ENCODE results near the gene FOCAD. TPM values are rescaled to one million over a fixed set of nuclear protein-coding genes. Genes with fewer than 3 reads are reported as not detected.

Gene FOCAD
- total and polyA plus RNA-seq, 10 of the 15 experiments (the other 5 are each of a cell fraction or from before 2014, with no cell fraction given) = 13.7 to 93.0 (median 41.8) TPM

- TF ChIP-seq TCF7 (IDR thresholded peaks at IDR 0.05; ENCODE audit: borderline replicate concordance) (no peak), SRF (IDR thresholded peaks at IDR 0.05; ENCODE audit: low read depth in 2 of 2, low read length in 2 of 2) (no peak), REST (IDR thresholded peaks at IDR 0.05; ENCODE audit: low read depth, low read length) (no peak), TAF1 (IDR thresholded peaks at IDR 0.05; ENCODE audit: borderline replicate concordance, low read depth, low read length) (no peak)
These were observed 48.1 kb downstream of the FOCAD start (continued) for GRCh38 chr9:20732118-20732517.

GRCh38 chr9:20734275-20734674 lies 50.2 kb downstream of the FOCAD start:
- intact Hi-C loops (cut with micrococcal nuclease; ENCODE audit: unreplicated experiment) (loop anchor here (5.0 kb wide), 1 partner anchor 112 kb away; the partner anchor contains the start of gene MLLT3), in situ Hi-C loops (cut with MboI) (no loop called here)
- Histone ChIP-seq H3K27ac (ENCODE audit: control insufficient read depth, insufficient read depth) (no peak overlapping the region), H2AFZ (ENCODE audit: control insufficient read depth, low read depth, low read length) (no peak overlapping the region), H3K36me3 (ENCODE audit: control insufficient read depth in 2 of 2, insufficient read depth in 2 of 2, low read length in 1 of 2) (no peaks in the 10 kb centered on the region; a peak in 1 of 4 replicates), H3K9me3 (replicated peaks; ENCODE audit: control insufficient read depth, insufficient read depth, low read length) (no peaks in the 10 kb centered on the region), H3K9ac (ENCODE audit: control insufficient read depth, insufficient read depth, low read length) (no peak overlapping the region), H3K4me3 (no peak overlapping the region), H3K79me2 (ENCODE audit: control insufficient read depth, insufficient read depth, low read length) (no peaks in the 10 kb centered on the region; the same call in 1 of the 2 replicates), H3K27me3 (replicated peaks in 1 of 2; ENCODE audit: control insufficient read depth in 2 of 2, insufficient read depth in 2 of 2, low read length in 1 of 2) (no peaks in the 10 kb centered on the region), H3K4me1 (ENCODE audit: control insufficient read depth, insufficient read depth, low read length) (no peaks in the 10 kb centered on the region), H4K20me1 (ENCODE audit: control insufficient read depth, insufficient read depth) (no peaks in the 10 kb centered on the region), H3K4me2 (ENCODE audit: control insufficient read depth, insufficient read depth) (no peak overlapping the region)
- BruUV-seq (replicated peaks) = no TSS peak
- DNase-seq (ENCODE audit: low read depth, low spot score) = no peak
- FAIRE-seq = no peak
- CTCF ChIA-PET = no interaction called here
- POLR2A ChIA-PET = interaction anchor here (0.6 kb wide), 1 partner anchor 112 kb away, joined by 3 read pairs; no protein-coding TSS in a partner anchor
- WGBS (ENCODE audit: insufficient coverage, insufficient replicate concordance, low lambda C conversion rate, missing lambda C conversion rate) = 97% methylated on average over 1 of the region's 1 CpG
- no peak for ATAC-seq
- SMC1A ChIA-PET (ENCODE audit: uncharacterized antibody, unreplicated experiment) = interaction anchor here (1.0 to 1.3 kb wide), 2 partner anchors 70 to 88 kb away, joined by 3 read pairs; no protein-coding TSS in a partner anchor
- RAD21 ChIA-PET (ENCODE audit: unreplicated experiment) = interaction anchor here (0.8 kb wide), 1 partner anchor 110 kb away, joined by 3 read pairs; no protein-coding TSS in a partner anchor
- TF ChIP-seq FOXK2 (IDR thresholded peaks at IDR 0.05) (no peak), RCOR1 (conservative IDR thresholded peaks at IDR 0.05; ENCODE audit: low read depth, low read length) (no peak), E2F4 (IDR thresholded peaks at IDR 0.05; ENCODE audit: low read depth, low read length) (no peak), HDAC6 (IDR thresholded peaks at IDR 0.05; ENCODE audit: unreplicated experiment) (no peak), SKIL (IDR thresholded peaks at IDR 0.05; ENCODE audit: low read depth, poor library complexity, severe bottlenecking) (no peak), EP300 (IDR thresholded peaks at IDR 0.05; ENCODE audit: borderline replicate concordance in 1 of 2, control insufficient read depth in 1 of 2, low read depth in 2 of 2, low read length in 2 of 2) (no peak), RB1 (IDR thresholded peaks at IDR 0.05; ENCODE audit: borderline replicate concordance) (no peak), CHD1 (IDR thresholded peaks at IDR 0.05; ENCODE audit: low read depth, low read length) (no peak), MTA2 (IDR thresholded peaks at IDR 0.05; ENCODE audit: low read depth) (no peak), MEF2A (IDR thresholded peaks at IDR 0.05; ENCODE audit: insufficient read depth, low read depth, low read length) (no peak), ZNF24 (IDR thresholded peaks at IDR 0.05) (no peak)
